A549 (cell line): ENCODE results near the gene DCAF7. TPM values are rescaled to one million over a fixed set of nuclear protein-coding genes. Genes with fewer than 3 reads are reported as not detected.

Experiments
- ATAC-seq, 2 experiments: fragments of 200-7000 bp in 1 of 2; fragments of >200 bp in 1 of 2; cut with Nextera tagmentation in 1 of 2; cut with Tn5 transposase in 1 of 2; 3 replicates each; pipeline versions ENCODE4 v1.8.0 to v1.9.1; 2018 to 2020; ENCODE audit warnings: mild to moderate bottlenecking in 1 of 2, moderate library complexity in 1 of 2
- CTCF ChIA-PET: fragments of 300-600 bp; sonication (Branson Sonifier 250); formaldehyde crosslinking; extraction: SDS; loops from one replicate; lab custom pipeline; 2021; ENCODE audit warnings: antibody characterized with exemption, inconsistent platforms; lab: Yijun Ruan, JAX
- POLR2A ChIA-PET: fragments of 350-600 bp; formaldehyde crosslinking; extraction: SDS; loops from one replicate; lab custom pipeline; 2021; ENCODE audit warnings: antibody characterized with exemption, inconsistent platforms; lab: Yijun Ruan, JAX
- DNase-seq, 2 experiments: peaks; one replicate each; pipeline versions ENCODE4 v3.0.0 to v3.0.0-alpha.2; 2011 to 2016; ENCODE audit warnings: low read depth in 1 of 2, low spot score in 1 of 2
- FAIRE-seq: peaks from 2 replicates; lab custom pipeline; 2011; peaks lifted over from hg19 to GRCh38; lab: Jason Lieb, UNC
- H3K27ac ChIP-seq, 2 experiments: fragments of >200 bp; sonication (Bioruptor Twin); formaldehyde crosslinking; 3 replicates each; pipeline ENCODE4 v1.5.1; 2016 to 2017
- H3K4me1 ChIP-seq: fragments of >200 bp; sonication (Bioruptor Twin); formaldehyde crosslinking; 3 replicates; pipeline ENCODE4 v1.6.1; 2016
- H3K4me2 ChIP-seq: fragments of >200 bp; sonication (Bioruptor Twin); formaldehyde crosslinking; 3 replicates; pipeline ENCODE4 v1.6.1; 2016
- H3K4me3 ChIP-seq: fragments of >200 bp; sonication (Bioruptor Twin); formaldehyde crosslinking; 3 replicates; pipeline ENCODE4 v1.5.1; 2016
- H3K9me3 ChIP-seq: fragments of >200 bp; sonication (Bioruptor Twin); formaldehyde crosslinking; 3 replicates; pipeline ENCODE4 v1.6.1; 2016
- ATOH8 ChIP-seq: fragments of 250-450 bp; sonication (Bioruptor Pico); IDR thresholded peaks from 2 replicates; pipeline ENCODE4 v1.5.0; 2020; ENCODE audit warnings: low read depth, mild to moderate bottlenecking, moderate library complexity
- CEBPB ChIP-seq, 2 experiments: fragments of >200 bp in 1 of 2; sonication (Bioruptor Twin) in 1 of 2; formaldehyde crosslinking in 1 of 2; IDR thresholded peaks; 2 replicates each; pipeline ENCODE4 v1.6.1; 2012 to 2016
- EP300 ChIP-seq, 2 experiments: fragments of >200 bp; sonication (Bioruptor Twin); formaldehyde crosslinking; IDR thresholded peaks; 2 replicates in 1 of 2; 3 replicates in 1 of 2; pipeline ENCODE4 v1.6.1; 2016 to 2017
- FOXS1 ChIP-seq: fragments of 250-450 bp; sonication (Bioruptor Pico); IDR thresholded peaks from 2 replicates; pipeline ENCODE4 v1.5.0; 2020; ENCODE audit warnings: mild to moderate bottlenecking, moderate library complexity
- GATA3 ChIP-seq: IDR thresholded peaks from 2 replicates; pipeline ENCODE4 v1.6.1; 2012; ENCODE audit warnings: borderline replicate concordance
- HEYL ChIP-seq: fragments of 250-450 bp; sonication (Bioruptor Pico); IDR thresholded peaks from 2 replicates; pipeline ENCODE4 v1.8.0; 2021; ENCODE audit warnings: mild to moderate bottlenecking, moderate library complexity
- MYC ChIP-seq: IDR thresholded peaks from 2 replicates; pipeline ENCODE4 v1.6.1; 2012; ENCODE audit warnings: mild to moderate bottlenecking, inconsistent platforms, low read length, improper control_type of control experiment, borderline replicate concordance
- NFE2L2 ChIP-seq: fragments of 150-350 bp; conservative IDR thresholded peaks from 2 replicates; pipeline ENCODE4 v1.6.1; 2014; ENCODE audit warnings: low read length
- NPAS2 ChIP-seq: fragments of 250-450 bp; sonication (Bioruptor Pico); IDR thresholded peaks from 2 replicates; pipeline ENCODE4 v1.8.0; 2022; ENCODE audit warnings: mild to moderate bottlenecking, moderate library complexity, borderline replicate concordance
- RAD21 ChIP-seq, 2 experiments: fragments of >200 bp in 1 of 2; sonication (Bioruptor Twin) in 1 of 2; formaldehyde crosslinking in 1 of 2; IDR thresholded peaks in 1 of 2; conservative IDR thresholded peaks in 1 of 2; 2 replicates in 1 of 2; 3 replicates in 1 of 2; pipeline ENCODE4 v1.6.1; 2012 to 2018; ENCODE audit warnings: inconsistent platforms in 1 of 2
- WGBS: methylation state at CpG from one replicate; pipeline ENCODE4 v1.1.6; 2017; ENCODE audit errors: missing lambda C conversion rate; 5-methylcytosine and 5-hydroxymethylcytosine counted together
- polyA plus RNA-seq, 4 experiments: library from polyadenylated mRNA; depleted of rRNA in 3 of 4; stranded (reverse); fragments of >200 nt; fragmentation: RNase III in 1 of 4; extraction: RNeasy Plus Mini Kit Qiagen cat#74134 plus additional on column Dnase treatment in 1 of 4; gene quantifications; 2 replicates in 3 of 4; 3 replicates in 1 of 4; pipeline ENCODE4 v1.2.3, GENCODE V29; 2011 to 2017
- TF ChIP-seq, protein P1 (sequence below): fragments of >200 bp; sonication (Bioruptor Twin); formaldehyde crosslinking; IDR thresholded peaks from 3 replicates; pipeline ENCODE4 v1.5.1; 2016

The DCAF7 gene
- polyA plus RNA-seq, 2 of the 4 experiments (the other 2 are of a cell fraction) = 37.9 to 51.4 TPM

GRCh38 chr17:63634816-63635215 lies 84.5 kb downstream of the DCAF7 start:
- DNase-seq (no peak), ATAC-seq (no peak), FAIRE-seq (no peak)
- Histone ChIP-seq H3K4me2 (no peak overlapping the region), H3K4me1 (no peaks in the 10 kb centered on the region), H3K9me3 (no peaks in the 10 kb centered on the region), H3K4me3 (no peak overlapping the region), H3K27ac (no peak overlapping the region)
- TF ChIP-seq NFE2L2 = no peak
- POLR2A ChIA-PET = no interaction called here
- CTCF ChIA-PET = interaction anchor here (0.6 to 4.1 kb wide), 5 partner anchors 11 to 364 kb away, joined by 3 to 21 read pairs (median 5); partner anchors contain the start of gene MAP3K3
- 100% methylated on average over 1 of the region's 1 CpG for WGBS

GRCh38 chr17:63635290-63635689 lies 85.0 kb downstream of the DCAF7 start:
- CTCF ChIA-PET = interaction anchor here (0.6 to 4.1 kb wide), 7 partner anchors 11 to 210 kb away, joined by 3 to 21 read pairs (median 3); partner anchors contain the start of gene MAP3K3
- POLR2A ChIA-PET = no interaction called here
- FAIRE-seq (no peak), DNase-seq (no peak), ATAC-seq (no peak)
- H3K4me1 ChIP-seq = no peaks in the 10 kb centered on the region
- no peak overlapping the region for H3K4me3 ChIP-seq
- H3K9me3 ChIP-seq = no peaks in the 10 kb centered on the region
- H3K27ac ChIP-seq = no peak overlapping the region
- 87% methylated on average over 2 of the region's 2 CpGs for WGBS
- TF ChIP-seq FOXS1 (CRISPR knock-in tag) = no peak
- TF ChIP-seq NFE2L2 = no peak
- TF ChIP-seq HEYL (CRISPR knock-in tag) = no peak
- no peak for TF ChIP-seq GATA3
- no peak for TF ChIP-seq ATOH8 (CRISPR knock-in tag)
- no peak for TF ChIP-seq EP300 (IDR thresholded peaks at IDR 0.05)
- no peak overlapping the region for H3K4me2 ChIP-seq

GRCh38 chr17:63635787-63636186 lies 85.5 kb downstream of the DCAF7 start:
- Histone ChIP-seq H3K27ac (no peak overlapping the region), H3K4me2 (no peak overlapping the region), H3K4me3 (no peak overlapping the region), H3K9me3 (no peaks in the 10 kb centered on the region), H3K4me1 (no peaks in the 10 kb centered on the region)
- DNase-seq = no peak
- POLR2A ChIA-PET = no interaction called here
- CTCF ChIA-PET = interaction anchor here (0.6 to 4.1 kb wide), 6 partner anchors 12 to 210 kb away, joined by 3 to 21 read pairs (median 4); partner anchors contain the start of gene MAP3K3
- WGBS = 83% methylated on average over 2 of the region's 2 CpGs
- TF ChIP-seq ATOH8 (CRISPR knock-in tag) (no peak), NPAS2 (CRISPR knock-in tag) (no peak), CEBPB (IDR thresholded peaks at IDR 0.05) (no peak), MYC (no peak)
- TF ChIP-seq, protein P1, sequence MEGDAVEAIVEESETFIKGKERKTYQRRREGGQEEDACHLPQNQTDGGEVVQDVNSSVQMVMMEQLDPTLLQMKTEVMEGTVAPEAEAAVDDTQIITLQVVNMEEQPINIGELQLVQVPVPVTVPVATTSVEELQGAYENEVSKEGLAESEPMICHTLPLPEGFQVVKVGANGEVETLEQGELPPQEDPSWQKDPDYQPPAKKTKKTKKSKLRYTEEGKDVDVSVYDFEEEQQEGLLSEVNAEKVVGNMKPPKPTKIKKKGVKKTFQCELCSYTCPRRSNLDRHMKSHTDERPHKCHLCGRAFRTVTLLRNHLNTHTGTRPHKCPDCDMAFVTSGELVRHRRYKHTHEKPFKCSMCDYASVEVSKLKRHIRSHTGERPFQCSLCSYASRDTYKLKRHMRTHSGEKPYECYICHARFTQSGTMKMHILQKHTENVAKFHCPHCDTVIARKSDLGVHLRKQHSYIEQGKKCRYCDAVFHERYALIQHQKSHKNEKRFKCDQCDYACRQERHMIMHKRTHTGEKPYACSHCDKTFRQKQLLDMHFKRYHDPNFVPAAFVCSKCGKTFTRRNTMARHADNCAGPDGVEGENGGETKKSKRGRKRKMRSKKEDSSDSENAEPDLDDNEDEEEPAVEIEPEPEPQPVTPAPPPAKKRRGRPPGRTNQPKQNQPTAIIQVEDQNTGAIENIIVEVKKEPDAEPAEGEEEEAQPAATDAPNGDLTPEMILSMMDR = no peak
- ATAC-seq = no peak
- FAIRE-seq = no peak

DNA sequence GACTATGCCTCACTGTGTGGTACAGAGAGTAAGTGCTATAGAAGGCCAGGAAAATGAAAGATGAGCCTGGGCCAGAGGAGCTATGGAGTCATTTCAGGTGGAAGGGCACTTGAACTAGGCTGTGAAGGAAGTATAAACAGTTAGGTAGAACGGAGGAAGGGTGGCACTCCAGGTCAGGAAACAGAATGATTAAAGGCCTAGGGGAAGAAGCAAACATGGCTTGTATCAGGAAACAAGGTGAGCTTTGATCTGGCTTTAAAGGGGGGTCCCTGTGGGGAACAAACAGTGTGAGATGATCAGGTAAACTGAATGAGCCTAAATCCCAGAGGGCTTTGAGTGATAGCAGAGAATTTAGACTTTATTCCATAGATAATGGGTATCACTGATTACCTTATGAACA lies 88.8 kb downstream of the DCAF7 start:
- TF ChIP-seq RAD21 (conservative IDR thresholded peaks at IDR 0.05 in 1 of 2, IDR thresholded peaks at IDR 0.05 in 1 of 2) (no peak), CEBPB (IDR thresholded peaks at IDR 0.05) (no peak)
- POLR2A ChIA-PET = no interaction called here
- Histone ChIP-seq H3K4me2 (no peak overlapping the region), H3K9me3 (no peaks in the 10 kb centered on the region), H3K27ac (no peak overlapping the region), H3K4me3 (no peak overlapping the region), H3K4me1 (no peaks in the 10 kb centered on the region)
- DNase-seq = no peak
- no peak for FAIRE-seq
- WGBS = 33% methylated on average over 1 of the region's 1 CpG
- CTCF ChIA-PET = interaction anchor here (1.1 to 3.3 kb wide), 7 partner anchors 10 to 214 kb away, joined by 3 to 13 read pairs (median 5); no protein-coding TSS in a partner anchor
- no peak for ATAC-seq
